D721Med (cell line): ENCODE measurements around the gene AGAP1.

ENCODE experiments used
- DNase-seq: peaks from one replicate; pipeline ENCODE4 v3.0.0; 2011; ENCODE audit warnings: low spot score; ENCODE audit not compliant: insufficient read length
- FAIRE-seq: peaks from 2 replicates; lab custom pipeline; 2011; peaks lifted over from hg19 to GRCh38; lab: Jason Lieb, UNC
- CTCF ChIP-seq: IDR thresholded peaks from 2 replicates; pipeline ENCODE4 v1.5.1; 2012; ENCODE audit warnings: mild to moderate bottlenecking, control low read depth; ENCODE audit not compliant: insufficient read depth; ENCODE audit errors: missing control alignments

AGAP1 gene

GRCh38 chr2:236073867-236074655 lies 580.2 kb downstream of the AGAP1 start:
- DNase-seq, result no peak
- FAIRE-seq, result no peak
- TF ChIP-seq CTCF, result no peak

GRCh38 chr2:236075802-236076201 lies 582.0 kb downstream of the AGAP1 start:
- DNase-seq (no peak), FAIRE-seq (no peak)
- no peak for TF ChIP-seq CTCF

GRCh38 chr2:236078297-236079255 lies 584.7 kb downstream of the AGAP1 start:
- TF ChIP-seq CTCF, result no peak
- DNase-seq, result no peak
- FAIRE-seq, result no peak

- DNase-seq (no peak), FAIRE-seq (no peak)
- no peak for TF ChIP-seq CTCF
Observed at GRCh38 chr2:236080412-236080811, 586.6 kb downstream of the AGAP1 start.

- TF ChIP-seq CTCF, result no peak
- DNase-seq, result no peak
- no peak for FAIRE-seq
Observed at GRCh38 chr2:236081171-236081570, 587.3 kb downstream of the AGAP1 start.

- FAIRE-seq (no peak), DNase-seq (no peak)
- no peak for TF ChIP-seq CTCF
Observed at GRCh38 chr2:236082061-236082460, 588.2 kb downstream of the AGAP1 start.
